HEK293 (cell line): ENCODE results near the gene PAQR9.

Experiments used
- CTCF ChIA-PET: fragments of 350-600 bp; formaldehyde crosslinking; extraction: SDS; loops from one replicate; lab custom pipeline; 2021; ENCODE audit warnings: antibody characterized with exemption; lab: Yijun Ruan, JAX
- POLR2A ChIA-PET: fragments of 300-600 bp; formaldehyde crosslinking; extraction: SDS; loops from one replicate; lab custom pipeline; 2020; ENCODE audit warnings: antibody characterized with exemption, inconsistent platforms; lab: Yijun Ruan, JAX
- H3K27ac ChIP-seq: fragments of 200-500 bp; sonication (Bioruptor generic); 2 replicates; pipeline ENCODE4 v1.5.1; 2014; ENCODE audit warnings: low read depth, low read length, control low read depth, inconsistent platforms; ENCODE audit errors: extremely low read depth
- H3K36me3 ChIP-seq, 2 experiments: fragments of 200-500 bp in 1 of 2; sonication (Bioruptor generic) in 1 of 2; 1 replicate in 1 of 2; 2 replicates in 1 of 2; pipeline ENCODE4 v1.5.1; 2014 to 2017; ENCODE audit warnings: inconsistent platforms in 2 of 2, low read length in 2 of 2; ENCODE audit not compliant: control insufficient read depth in 2 of 2, insufficient read depth in 1 of 2
- H3K4me1 ChIP-seq: fragments of 200-500 bp; sonication (Bioruptor generic); 2 replicates; pipeline ENCODE4 v1.5.1; 2014; ENCODE audit warnings: mild to moderate bottlenecking, low read length, inconsistent platforms; ENCODE audit not compliant: control insufficient read depth, insufficient read depth
- H3K4me3 ChIP-seq: 2 replicates; pipeline ENCODE4 v1.5.1; 2011; ENCODE audit warnings: low read depth, mild to moderate bottlenecking, control low read depth, low read length, moderate library complexity
- H3K9me3 ChIP-seq: fragments of 200-500 bp; sonication (Bioruptor generic); 2 replicates; pipeline ENCODE4 v1.5.1; 2014; ENCODE audit warnings: low read depth, low read length, inconsistent platforms; ENCODE audit not compliant: control insufficient read depth, insufficient read depth
- INSM2 ChIP-seq: fragments of 450-650 bp; formaldehyde crosslinking; IDR thresholded peaks from 2 replicates; pipeline ENCODE4 v1.5.1; 2016; ENCODE audit warnings: missing biosample characterization, missing genetic modification characterization
- KLF8 ChIP-seq: fragments of 450-650 bp; formaldehyde crosslinking; IDR thresholded peaks from 2 replicates; pipeline ENCODE4 v1.5.1; 2016; ENCODE audit warnings: missing biosample characterization, missing genetic modification characterization
- PRDM2 ChIP-seq: fragments of 450-650 bp; formaldehyde crosslinking; IDR thresholded peaks from 2 replicates; pipeline ENCODE4 v1.5.1; 2016; ENCODE audit warnings: missing biosample characterization, missing genetic modification characterization, borderline replicate concordance
- SCRT2 ChIP-seq: fragments of 450-650 bp; formaldehyde crosslinking; IDR thresholded peaks from 2 replicates; pipeline ENCODE4 v1.5.1; 2016; ENCODE audit warnings: missing biosample characterization, missing genetic modification characterization
- SETDB1 ChIP-seq: IDR thresholded peaks from one replicate; pipeline ENCODE4 v1.6.1; 2017; ENCODE audit warnings: mild to moderate bottlenecking, low read length, moderate library complexity, mixed read lengths; ENCODE audit not compliant: insufficient read length
- ZBTB17 ChIP-seq: fragments of 450-650 bp; formaldehyde crosslinking; IDR thresholded peaks from 2 replicates; pipeline ENCODE4 v1.5.1; 2016; ENCODE audit warnings: missing biosample characterization, missing genetic modification characterization
- ZFP69B ChIP-seq: fragments of 450-650 bp; formaldehyde crosslinking; IDR thresholded peaks from 2 replicates; pipeline ENCODE4 v1.5.1; 2016; ENCODE audit warnings: missing biosample characterization, missing genetic modification characterization
- ZIC2 ChIP-seq: fragments of 450-650 bp; formaldehyde crosslinking; IDR thresholded peaks from 2 replicates; pipeline ENCODE4 v1.5.1; 2016; ENCODE audit warnings: missing biosample characterization, missing genetic modification characterization
- ZNF140 ChIP-seq: fragments of 450-650 bp; formaldehyde crosslinking; IDR thresholded peaks from 2 replicates; pipeline ENCODE4 v1.5.1; 2016; ENCODE audit warnings: missing biosample characterization, missing genetic modification characterization
- ZNF157 ChIP-seq: fragments of 450-650 bp; formaldehyde crosslinking; IDR thresholded peaks from 2 replicates; pipeline ENCODE4 v1.5.1; 2016; ENCODE audit warnings: missing biosample characterization, missing genetic modification characterization
- ZNF174 ChIP-seq: fragments of 450-650 bp; formaldehyde crosslinking; IDR thresholded peaks from 2 replicates; pipeline ENCODE4 v1.5.0; 2017; ENCODE audit warnings: missing biosample characterization, mild to moderate bottlenecking, missing genetic modification characterization
- ZNF184 ChIP-seq: fragments of 450-650 bp; IDR thresholded peaks from 2 replicates; pipeline ENCODE4 v1.5.1; 2018; ENCODE audit warnings: missing biosample characterization, mild to moderate bottlenecking, missing genetic modification characterization
- ZNF214 ChIP-seq: fragments of 450-650 bp; formaldehyde crosslinking; IDR thresholded peaks from 2 replicates; pipeline ENCODE4 v1.5.1; 2017; ENCODE audit warnings: missing biosample characterization, mild to moderate bottlenecking, missing genetic modification characterization, borderline replicate concordance
- ZNF23 ChIP-seq: fragments of 450-650 bp; formaldehyde crosslinking; IDR thresholded peaks from 2 replicates; pipeline ENCODE4 v1.5.1; 2016; ENCODE audit warnings: missing biosample characterization, missing genetic modification characterization, borderline replicate concordance
- ZNF335 ChIP-seq: fragments of 450-650 bp; formaldehyde crosslinking; conservative IDR thresholded peaks from 2 replicates; pipeline ENCODE4 v1.5.1; 2016; ENCODE audit warnings: missing biosample characterization, missing genetic modification characterization
- ZNF341 ChIP-seq: fragments of 450-650 bp; formaldehyde crosslinking; IDR thresholded peaks from 2 replicates; pipeline ENCODE4; 2016; ENCODE audit warnings: low read depth, missing biosample characterization, missing genetic modification characterization
- ZNF366 ChIP-seq: fragments of 450-650 bp; formaldehyde crosslinking; conservative IDR thresholded peaks from 2 replicates; pipeline ENCODE4 v1.5.1; 2016; ENCODE audit warnings: missing biosample characterization, missing genetic modification characterization
- ZNF416 ChIP-seq: fragments of 450-650 bp; formaldehyde crosslinking; IDR thresholded peaks from 2 replicates; pipeline ENCODE4 v1.5.1; 2016; ENCODE audit warnings: missing biosample characterization, missing genetic modification characterization
- ZNF473 ChIP-seq: fragments of 450-650 bp; formaldehyde crosslinking; IDR thresholded peaks from 2 replicates; pipeline ENCODE4 v1.5.1; 2017; ENCODE audit warnings: missing biosample characterization, missing genetic modification characterization
- ZNF544 ChIP-seq: fragments of 450-650 bp; formaldehyde crosslinking; IDR thresholded peaks from 2 replicates; pipeline ENCODE4 v1.5.0; 2017; ENCODE audit warnings: missing biosample characterization, missing genetic modification characterization
- ZNF548 ChIP-seq: fragments of 450-650 bp; formaldehyde crosslinking; IDR thresholded peaks from 2 replicates; pipeline ENCODE4 v1.5.1; 2016; ENCODE audit warnings: missing biosample characterization, missing genetic modification characterization
- ZNF549 ChIP-seq: fragments of 450-650 bp; IDR thresholded peaks from 2 replicates; pipeline ENCODE4 v1.5.1; 2018; ENCODE audit warnings: missing biosample characterization, missing genetic modification characterization, mild to moderate bottlenecking, inconsistent platforms, moderate library complexity
- ZNF560 ChIP-seq: fragments of 450-650 bp; formaldehyde crosslinking; IDR thresholded peaks from 2 replicates; pipeline ENCODE4 v1.5.1; 2017; ENCODE audit warnings: missing biosample characterization, missing genetic modification characterization, borderline replicate concordance
- ZNF571 ChIP-seq: fragments of 450-650 bp; formaldehyde crosslinking; IDR thresholded peaks from 2 replicates; pipeline ENCODE4 v1.5.0; 2017; ENCODE audit warnings: missing biosample characterization, missing genetic modification characterization
- ZNF600 ChIP-seq: fragments of 450-650 bp; formaldehyde crosslinking; IDR thresholded peaks from 2 replicates; pipeline ENCODE4 v1.5.1; 2016; ENCODE audit warnings: missing biosample characterization, missing genetic modification characterization
- ZNF621 ChIP-seq: fragments of 450-650 bp; formaldehyde crosslinking; IDR thresholded peaks from 2 replicates; pipeline ENCODE4 v1.5.1; 2017; ENCODE audit warnings: missing biosample characterization, missing genetic modification characterization
- ZNF658 ChIP-seq: fragments of 450-650 bp; formaldehyde crosslinking; IDR thresholded peaks from 2 replicates; pipeline ENCODE4; 2016; ENCODE audit warnings: missing biosample characterization, missing genetic modification characterization

PAQR9 gene

GRCh38 chr3:142945023-142945422, 18.5 kb downstream of the PAQR9 start:
- Histone ChIP-seq H3K4me3 (no peak overlapping the region), H3K27ac (no peak overlapping the region), H3K36me3 (no peaks in the 10 kb centered on the region), H3K9me3 (no peaks in the 10 kb centered on the region), H3K4me1 (0 out of 2 replicates have a peak, but pooled peaks cover 1% of the 10 kb centered on the region)
- no peak for TF ChIP-seq ZNF184 (tag by site-specific recombination)
- no peak for TF ChIP-seq ZNF600 (tag by site-specific recombination)
- TF ChIP-seq ZNF140 (tag by site-specific recombination) = no peak
- no peak for TF ChIP-seq ZNF658 (tag by site-specific recombination)
- TF ChIP-seq ZNF366 = no peak
- no peak for TF ChIP-seq INSM2 (tag by site-specific recombination)
- TF ChIP-seq ZNF174 (tag by site-specific recombination) = no peak
- no peak for TF ChIP-seq ZNF416
- ChIA-PET POLR2A (no interaction called here), CTCF (interaction anchor here (0.6 kb wide), 1 partner anchor 30 kb away, joined by 3 read pairs; no protein-coding TSS in a partner anchor)

GRCh38 chr3:142944342-142944741, 19.1 kb downstream of the PAQR9 start:
- Histone ChIP-seq H3K9me3 (no peaks in the 10 kb centered on the region), H3K4me3 (no peak overlapping the region), H3K4me1 (0 out of 2 replicates have a peak, but pooled peaks cover 2% of the 10 kb centered on the region), H3K36me3 (no peaks in the 10 kb centered on the region), H3K27ac (no peak overlapping the region)
- TF ChIP-seq ZNF548 (no peak), ZIC2 (tag by site-specific recombination) (no peak), ZBTB17 (tag by site-specific recombination) (no peak), ZNF335 (tag by site-specific recombination) (no peak), ZNF214 (tag by site-specific recombination) (no peak), PRDM2 (tag by site-specific recombination) (no peak), ZNF621 (tag by site-specific recombination) (no peak), SETDB1 (no peak), ZNF571 (tag by site-specific recombination) (no peak), ZNF341 (tag by site-specific recombination) (no peak), ZFP69B (tag by site-specific recombination) (no peak), ZNF560 (tag by site-specific recombination) (no peak), ZNF544 (tag by site-specific recombination) (no peak), ZNF23 (tag by site-specific recombination) (no peak), SCRT2 (no peak), KLF8 (no peak), ZNF473 (tag by site-specific recombination) (no peak), ZNF549 (tag by site-specific recombination) (no peak), ZNF157 (tag by site-specific recombination) (no peak)
- POLR2A ChIA-PET = no interaction called here
- CTCF ChIA-PET = interaction anchor here (0.6 kb wide), 1 partner anchor 30 kb away, joined by 3 read pairs; no protein-coding TSS in a partner anchor
